ENCODE measurements around the gene DLG2.

The DLG2 gene

GRCh38 chr11:83845797-83846196 lies 1781.3 kb downstream of the DLG2 start:
- Histone ChIP-seq H3K9me3 (ENCODE audit: severe bottlenecking) (no peaks in the 10 kb centered on the region), H3K36me3 (no peaks in the 10 kb centered on the region), H3K27me3 (ENCODE audit: insufficient read depth, low read depth, severe bottlenecking) (no peaks in the 10 kb centered on the region), H3K4me3 (ENCODE audit: low read depth, low read length) (no peak overlapping the region), H3K27ac (no peak overlapping the region)
- DNase-seq, result no peak
- TF ChIP-seq, protein P1, sequence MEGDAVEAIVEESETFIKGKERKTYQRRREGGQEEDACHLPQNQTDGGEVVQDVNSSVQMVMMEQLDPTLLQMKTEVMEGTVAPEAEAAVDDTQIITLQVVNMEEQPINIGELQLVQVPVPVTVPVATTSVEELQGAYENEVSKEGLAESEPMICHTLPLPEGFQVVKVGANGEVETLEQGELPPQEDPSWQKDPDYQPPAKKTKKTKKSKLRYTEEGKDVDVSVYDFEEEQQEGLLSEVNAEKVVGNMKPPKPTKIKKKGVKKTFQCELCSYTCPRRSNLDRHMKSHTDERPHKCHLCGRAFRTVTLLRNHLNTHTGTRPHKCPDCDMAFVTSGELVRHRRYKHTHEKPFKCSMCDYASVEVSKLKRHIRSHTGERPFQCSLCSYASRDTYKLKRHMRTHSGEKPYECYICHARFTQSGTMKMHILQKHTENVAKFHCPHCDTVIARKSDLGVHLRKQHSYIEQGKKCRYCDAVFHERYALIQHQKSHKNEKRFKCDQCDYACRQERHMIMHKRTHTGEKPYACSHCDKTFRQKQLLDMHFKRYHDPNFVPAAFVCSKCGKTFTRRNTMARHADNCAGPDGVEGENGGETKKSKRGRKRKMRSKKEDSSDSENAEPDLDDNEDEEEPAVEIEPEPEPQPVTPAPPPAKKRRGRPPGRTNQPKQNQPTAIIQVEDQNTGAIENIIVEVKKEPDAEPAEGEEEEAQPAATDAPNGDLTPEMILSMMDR (IDR thresholded peaks at IDR 0.05; ENCODE audit: low read depth, low read length), result no peak

- TF ChIP-seq, protein P1 (IDR thresholded peaks at IDR 0.05; ENCODE audit: low read depth, low read length), result no peak
- no peak overlapping the region for H3K4me3 ChIP-seq (ENCODE audit: low read depth, low read length)
- no peak for DNase-seq
Measured at GRCh38 chr11:83840326-83840725, 1786.8 kb downstream of the DLG2 start.

GRCh38 chr11:83836883-83837654 lies 1790.1 kb downstream of the DLG2 start:
- H3K36me3 ChIP-seq, result no peaks in the 10 kb centered on the region
- H3K9me3 ChIP-seq (ENCODE audit: severe bottlenecking), result no peaks in the 10 kb centered on the region
- H3K4me3 ChIP-seq (ENCODE audit: low read depth, low read length), result no peak overlapping the region
- peak; percentile 64 for DNase-seq
- H3K27ac ChIP-seq, result no peak overlapping the region
- TF ChIP-seq, protein P1 (IDR thresholded peaks at IDR 0.05; ENCODE audit: low read depth, low read length), result peak; percentile 94
- H3K27me3 ChIP-seq (ENCODE audit: insufficient read depth, low read depth, severe bottlenecking), result no peaks in the 10 kb centered on the region

More at GRCh38 chr11:83840326-83840725, 1786.8 kb downstream of the DLG2 start:
- H3K27ac ChIP-seq, result no peak overlapping the region
- no peaks in the 10 kb centered on the region for H3K36me3 ChIP-seq
- H3K9me3 ChIP-seq (ENCODE audit: severe bottlenecking), result no peaks in the 10 kb centered on the region
- no peaks in the 10 kb centered on the region for H3K27me3 ChIP-seq (ENCODE audit: insufficient read depth, low read depth, severe bottlenecking)

GRCh38 chr11:83836065-83836464 lies 1791.1 kb downstream of the DLG2 start:
- no peak overlapping the region for H3K4me3 ChIP-seq (ENCODE audit: low read depth, low read length)
- DNase-seq, result no peak
- H3K27me3 ChIP-seq (ENCODE audit: insufficient read depth, low read depth, severe bottlenecking), result no peaks in the 10 kb centered on the region
- no peaks in the 10 kb centered on the region for H3K9me3 ChIP-seq (ENCODE audit: severe bottlenecking)
- TF ChIP-seq, protein P1 (IDR thresholded peaks at IDR 0.05; ENCODE audit: low read depth, low read length), result no peak
- H3K36me3 ChIP-seq, result no peaks in the 10 kb centered on the region
- no peak overlapping the region for H3K27ac ChIP-seq

- Histone ChIP-seq H3K4me3 (ENCODE audit: low read depth, low read length) (no peak overlapping the region), H3K27ac (no peak overlapping the region), H3K9me3 (ENCODE audit: severe bottlenecking) (no peaks in the 10 kb centered on the region), H3K36me3 (no peaks in the 10 kb centered on the region), H3K27me3 (ENCODE audit: insufficient read depth, low read depth, severe bottlenecking) (no peaks in the 10 kb centered on the region)
- no peak for DNase-seq
- TF ChIP-seq, protein P1 (IDR thresholded peaks at IDR 0.05; ENCODE audit: low read depth, low read length), result no peak
Measured at GRCh38 chr11:83835423-83835822, 1791.7 kb downstream of the DLG2 start.

- Histone ChIP-seq H3K36me3 (no peaks in the 10 kb centered on the region), H3K4me3 (ENCODE audit: low read depth, low read length) (no peak overlapping the region), H3K27ac (no peak overlapping the region), H3K9me3 (ENCODE audit: severe bottlenecking) (no peaks in the 10 kb centered on the region), H3K27me3 (ENCODE audit: insufficient read depth, low read depth, severe bottlenecking) (no peaks in the 10 kb centered on the region)
- TF ChIP-seq, protein P1 (IDR thresholded peaks at IDR 0.05; ENCODE audit: low read depth, low read length), result no peak
- no peak for DNase-seq
Measured at GRCh38 chr11:83831929-83832328, 1795.2 kb downstream of the DLG2 start.

Data from WERI-Rb-1 (cell line).